HuH-7.5 (cell line): ENCODE measurements around the gene ARID1B.

Source experiments
- DNase-seq: peaks from one replicate; pipeline ENCODE4 v3.0.0; 2011; ENCODE audit warnings: low spot score

The ARID1B gene

GRCh38 chr6:157246771-157247484 is 469.8 kb downstream of the ARID1B start:
- no peak for DNase-seq

GRCh38 chr6:157248264-157248663 is 471.1 kb downstream of the ARID1B start:
- DNase-seq = no peak

- no peak for DNase-seq
These were observed 472.6 kb downstream of the ARID1B start for GRCh38 chr6:157249826-157250225.

GRCh38 chr6:157251586-157252247 is 474.5 kb downstream of the ARID1B start:
- no peak for DNase-seq

- DNase-seq = no peak
These were observed 475.8 kb downstream of the ARID1B start for GRCh38 chr6:157253017-157253416.

DNA sequence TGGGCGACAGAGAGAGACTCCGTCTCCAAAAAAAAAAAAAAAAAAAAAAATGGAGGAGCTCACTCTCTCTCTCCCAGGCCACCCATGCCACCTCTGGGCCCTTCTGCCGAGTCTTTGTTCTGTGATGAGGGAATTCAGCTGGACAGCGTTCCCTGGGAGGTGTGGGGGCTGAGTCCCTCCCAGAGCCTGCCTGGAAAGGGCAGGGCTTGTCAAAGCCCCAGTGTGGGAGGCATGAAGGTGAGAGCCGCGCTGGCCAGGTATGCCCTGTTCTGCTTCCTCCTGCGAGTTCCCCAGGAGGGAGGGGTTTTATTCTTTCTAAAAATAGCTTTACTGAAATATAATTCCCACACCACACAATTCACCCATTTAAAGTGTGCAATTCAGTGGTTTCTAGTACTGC is 476.5 kb downstream of the ARID1B start:
- DNase-seq = no peak

GRCh38 chr6:157254538-157254937 is 477.4 kb downstream of the ARID1B start:
- DNase-seq = no peak

GRCh38 chr6:157255079-157255478 is 477.9 kb downstream of the ARID1B start:
- DNase-seq = no peak

DNA sequence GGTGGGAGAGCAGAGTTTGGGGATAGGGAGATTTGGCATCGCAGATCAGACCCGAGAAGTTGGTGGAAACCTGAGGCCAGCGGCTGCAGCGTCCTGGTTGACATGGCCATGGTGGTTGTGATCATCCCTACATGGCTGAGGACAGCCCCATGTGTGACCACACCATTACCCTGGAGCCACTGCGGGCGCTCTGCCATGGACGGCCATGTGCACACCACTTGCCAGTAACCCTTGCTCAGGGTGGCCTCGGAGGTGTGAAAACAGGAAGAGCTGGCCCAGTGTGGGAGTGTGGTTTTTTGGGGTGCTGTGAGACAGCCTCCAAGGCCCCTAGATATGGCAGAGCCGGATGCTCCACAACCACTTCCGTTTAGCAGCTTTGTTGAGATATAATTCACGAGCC is 481.7 kb downstream of the ARID1B start:
- no peak for DNase-seq

- DNase-seq = no peak
These were observed 482.3 kb downstream of the ARID1B start for GRCh38 chr6:157259443-157259842.
